ENCODE measurements around the gene ATP13A3. TPM values are rescaled to one million over a fixed set of nuclear protein-coding genes. Genes with fewer than 3 reads are reported as not detected.

Gene ATP13A3
- total RNA-seq, result 134 and 169 TPM in 2 replicates

GRCh38 chr3:194486540-194487288 lies at the start of gene ATP13A3:
Gene ATP13A3 (minus strand): TSS chr3:194487002. CDS start chr3:194462190, 24,812 bp downstream.

GRCh38 chr3:194399166-194399565 lies 87.6 kb downstream of the ATP13A3 start, which contains the start of gene GP5:
Gene GP5 (minus strand): TSS chr3:194399266. CDS start chr3:194398282, 984 bp downstream.

GRCh38 chr3:194369522-194370279 lies 117.1 kb downstream of the ATP13A3 start, which contains the start of gene LRRC15:
Gene LRRC15 (minus strand): TSS chr3:194369743. CDS start chr3:194361043, 8,700 bp downstream.

Other genes starting within 250 kb of the ATP13A3 start
- gene CPN2, start 135.7 kb downstream of the ATP13A3 start, total RNA-seq, result not detected in 2 replicates
- gene LRRC15, start 117.3 kb downstream of the ATP13A3 start, total RNA-seq, result not detected in 2 replicates
- gene GP5, start 87.7 kb downstream of the ATP13A3 start, total RNA-seq, result not detected in 2 replicates
- 16.6 and 42.7 TPM in 2 replicates for gene TMEM44, start 146.4 kb upstream of the ATP13A3 start, total RNA-seq
- gene LSG1, start 185.2 kb upstream of the ATP13A3 start, total RNA-seq, result 60.4 and 73.4 TPM in 2 replicates
- 170 and 232 TPM in 2 replicates for gene FAM43A, start 198.9 kb upstream of the ATP13A3 start, total RNA-seq